DOHH2 (cell line): ENCODE data around the gene ICOS.

Experiments used
- CTCF ChIP-seq: fragments of 200-600 bp; sonication (generic); IDR thresholded peaks from one replicate; pipeline ENCODE4 v1.5.1; 2014; ENCODE audit warnings: antibody characterized with exemption, mild to moderate bottlenecking, low read depth, low read length; ENCODE audit not compliant: poor library complexity, severe bottlenecking
- EZH2phosphoT487 ChIP-seq: fragments of 200-600 bp; sonication (generic); IDR thresholded peaks from 2 replicates; pipeline ENCODE4 v1.6.1; 2017; ENCODE audit warnings: borderline replicate concordance, mild to moderate bottlenecking, antibody characterized with exemption, low read length, moderate library complexity, mixed read lengths

- TF ChIP-seq CTCF (no peak), EZH2phosphoT487 (no peak)
Observed at GRCh38 chr2:203908797-203909185, 27.8 kb upstream of the ICOS start.
